SH-SY5Y (cell line): ENCODE results near the gene TNS3.

Experiments used
- GATA2 ChIP-seq: IDR thresholded peaks from 2 replicates; pipeline ENCODE4 v1.6.1; 2011; ENCODE audit warnings: mild to moderate bottlenecking, low read depth, low read length
- GATA3 ChIP-seq: IDR thresholded peaks from 2 replicates; pipeline ENCODE4 v1.6.1; 2011; ENCODE audit warnings: low read depth, mild to moderate bottlenecking, low read length, moderate library complexity

TNS3 gene

DNA sequence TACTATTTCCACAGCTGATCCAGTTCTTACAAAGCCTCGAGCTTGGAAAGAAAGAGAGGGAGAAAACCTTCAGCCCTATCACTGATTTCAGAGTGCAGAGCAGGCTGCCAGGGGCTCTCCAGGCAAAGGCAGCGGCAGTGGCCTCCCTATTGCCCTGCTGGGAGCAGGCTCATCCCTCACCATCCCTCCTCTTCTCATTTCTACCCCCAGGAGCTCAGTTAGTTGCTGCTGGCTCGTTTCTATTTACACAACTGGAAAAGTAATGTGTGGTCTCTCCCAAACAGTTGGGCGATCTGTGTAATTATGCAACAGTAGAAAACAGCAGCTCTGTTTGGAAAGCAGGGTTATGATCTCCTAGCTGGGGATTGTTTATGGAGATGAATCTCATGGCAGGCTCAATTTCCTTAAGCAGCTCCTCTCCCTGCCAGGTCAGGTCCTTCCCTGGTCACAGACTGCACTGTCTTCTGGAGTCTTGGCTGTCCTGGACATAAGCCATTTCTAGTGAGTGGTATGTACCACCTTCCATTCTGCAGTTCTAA is 28.7 kb upstream of the TNS3 start:
- TF ChIP-seq GATA3 (no peak), GATA2 (no peak)

DNA sequence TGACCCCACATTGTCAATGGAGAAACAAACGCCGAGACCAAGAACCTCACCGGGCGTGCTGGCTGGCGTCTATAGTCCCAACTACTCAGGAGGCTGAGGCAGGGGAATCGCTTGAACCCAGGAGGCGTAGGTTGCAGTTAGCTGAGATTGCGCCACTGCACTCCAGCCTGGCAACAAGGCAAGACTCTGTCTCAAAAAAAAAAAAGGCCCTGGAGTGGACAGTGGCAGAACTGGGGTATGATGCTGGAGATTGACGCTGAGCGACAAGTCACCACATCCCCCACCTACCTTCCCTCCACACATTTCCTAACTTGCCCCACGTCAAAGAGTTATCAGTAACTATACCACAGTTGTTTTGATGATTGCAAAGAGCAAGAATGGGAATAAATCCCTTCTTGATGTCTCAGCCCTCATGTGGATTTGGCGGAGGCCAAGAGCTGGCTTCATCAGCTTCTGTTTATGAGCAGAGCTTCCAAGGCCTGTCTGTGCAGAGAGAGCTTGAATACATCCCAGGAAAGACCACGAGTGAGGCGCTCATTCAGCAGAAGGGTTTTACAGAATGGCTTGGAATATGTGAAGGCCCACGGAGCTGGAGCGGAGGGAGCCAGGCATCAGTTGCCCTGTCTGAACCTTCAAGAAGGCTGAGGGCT is 28.0 kb upstream of the TNS3 start:
- TF ChIP-seq GATA3 = no peak
- no peak for TF ChIP-seq GATA2

DNA sequence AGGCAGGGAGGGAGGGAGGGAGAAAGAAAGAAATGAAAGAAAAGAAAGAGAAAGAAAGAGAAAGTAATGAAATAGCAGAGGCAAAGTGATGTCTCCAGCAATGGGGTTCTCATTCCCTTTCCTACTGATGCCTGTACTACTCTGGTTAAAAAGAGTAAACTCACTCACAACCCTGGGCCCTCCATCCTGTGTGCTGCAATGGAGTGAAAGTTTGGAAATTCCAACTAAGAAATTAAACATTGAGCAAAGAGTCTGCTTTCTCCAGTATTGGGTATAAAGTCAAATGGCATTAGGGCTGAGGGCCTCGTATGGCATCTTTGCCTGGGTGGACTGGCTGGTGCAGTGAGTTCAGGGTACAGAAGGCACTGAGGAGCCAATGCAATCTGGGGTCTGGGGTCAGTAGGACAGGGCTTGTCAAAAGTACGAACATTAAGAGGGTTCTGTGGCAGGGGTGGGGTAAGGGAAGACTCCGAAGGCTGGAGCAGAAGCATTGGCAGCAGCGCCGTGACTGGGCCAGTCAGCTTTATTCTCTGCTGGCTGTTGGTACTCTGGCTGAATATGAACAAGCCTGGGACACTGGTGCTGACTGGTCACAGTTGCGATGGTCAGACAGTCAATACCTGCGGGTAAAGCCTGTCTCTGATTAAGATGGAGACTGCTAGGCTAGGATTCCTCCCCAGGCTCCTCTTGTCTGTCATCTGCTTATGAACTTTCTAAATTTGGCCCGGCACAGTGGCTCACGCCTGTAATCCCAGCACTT is 24.1 kb upstream of the TNS3 start:
- TF ChIP-seq GATA2 (no peak), GATA3 (no peak)

DNA sequence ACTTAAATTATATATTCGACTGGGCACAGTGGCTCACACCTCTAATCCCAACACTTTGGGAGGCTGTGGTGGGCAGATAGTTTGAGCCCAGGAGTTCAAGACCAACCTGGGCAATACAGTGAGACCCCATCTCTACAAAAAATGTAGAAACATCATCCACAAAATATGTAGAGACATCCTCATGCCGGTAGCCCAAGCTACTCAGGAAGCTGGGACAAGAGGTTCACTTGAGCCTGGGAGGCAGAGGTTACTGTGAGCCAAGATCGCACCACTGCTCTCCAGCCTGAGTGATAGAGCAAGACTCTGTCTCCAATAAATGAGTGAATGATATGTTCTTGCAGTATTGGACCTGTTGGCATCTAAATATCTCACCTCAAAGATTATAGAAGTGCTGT is 22.6 kb upstream of the TNS3 start:
- TF ChIP-seq GATA2 = no peak
- TF ChIP-seq GATA3 = no peak

DNA sequence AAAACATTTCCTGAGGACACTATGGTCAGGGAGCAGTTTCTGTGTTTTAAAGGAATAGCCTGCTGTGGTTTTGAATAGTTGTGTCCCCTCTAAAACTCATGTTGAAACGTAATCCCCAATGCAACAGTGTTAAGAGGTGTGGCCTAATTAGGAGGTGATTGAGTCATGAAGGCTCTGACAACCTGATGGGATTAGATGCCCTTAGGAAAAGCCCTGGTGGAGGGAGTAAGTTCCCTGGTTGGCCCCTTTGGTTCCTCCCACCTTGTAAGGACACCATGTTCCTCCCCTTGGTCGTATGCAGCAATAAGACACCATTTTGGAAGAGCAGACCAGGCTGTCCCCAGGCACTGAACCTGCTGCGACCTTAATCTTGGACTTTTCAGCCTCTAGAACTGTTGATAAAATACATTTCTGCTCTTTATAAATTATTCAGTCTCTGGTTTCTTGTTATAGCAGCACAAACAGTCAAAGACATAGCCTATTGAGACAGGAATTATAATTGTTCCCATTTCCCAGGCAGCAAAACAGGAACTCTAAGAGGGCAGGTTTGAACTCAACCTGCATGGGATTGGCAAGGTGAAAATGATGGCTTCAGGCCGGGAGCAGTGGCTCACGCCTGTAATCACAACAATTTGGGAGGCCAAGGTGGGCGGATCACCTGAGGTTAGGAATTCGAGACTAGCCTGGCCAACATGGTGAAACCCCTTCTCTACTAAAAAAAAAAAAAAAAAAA is 20.5 kb upstream of the TNS3 start:
- TF ChIP-seq GATA2 (no peak), GATA3 (no peak)

DNA sequence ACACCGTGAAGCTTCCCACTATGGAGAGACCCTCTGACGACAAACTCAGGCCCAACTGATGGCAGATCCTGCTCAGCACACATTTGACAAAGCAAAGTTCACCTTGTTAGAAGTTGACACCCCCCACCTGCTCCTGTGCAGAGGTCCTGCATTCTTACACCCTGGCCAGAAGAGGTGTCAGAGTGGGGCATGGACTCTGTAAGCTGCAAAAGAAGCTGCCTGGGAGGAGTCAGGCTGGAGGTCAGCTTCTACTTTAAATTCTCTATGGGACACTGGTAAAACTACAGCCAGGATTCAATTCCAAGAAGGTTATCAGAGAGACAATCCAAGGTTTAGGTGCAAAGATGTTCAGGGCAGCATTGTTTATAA is 20.0 kb upstream of the TNS3 start:
- TF ChIP-seq GATA3 (no peak), GATA2 (no peak)

DNA sequence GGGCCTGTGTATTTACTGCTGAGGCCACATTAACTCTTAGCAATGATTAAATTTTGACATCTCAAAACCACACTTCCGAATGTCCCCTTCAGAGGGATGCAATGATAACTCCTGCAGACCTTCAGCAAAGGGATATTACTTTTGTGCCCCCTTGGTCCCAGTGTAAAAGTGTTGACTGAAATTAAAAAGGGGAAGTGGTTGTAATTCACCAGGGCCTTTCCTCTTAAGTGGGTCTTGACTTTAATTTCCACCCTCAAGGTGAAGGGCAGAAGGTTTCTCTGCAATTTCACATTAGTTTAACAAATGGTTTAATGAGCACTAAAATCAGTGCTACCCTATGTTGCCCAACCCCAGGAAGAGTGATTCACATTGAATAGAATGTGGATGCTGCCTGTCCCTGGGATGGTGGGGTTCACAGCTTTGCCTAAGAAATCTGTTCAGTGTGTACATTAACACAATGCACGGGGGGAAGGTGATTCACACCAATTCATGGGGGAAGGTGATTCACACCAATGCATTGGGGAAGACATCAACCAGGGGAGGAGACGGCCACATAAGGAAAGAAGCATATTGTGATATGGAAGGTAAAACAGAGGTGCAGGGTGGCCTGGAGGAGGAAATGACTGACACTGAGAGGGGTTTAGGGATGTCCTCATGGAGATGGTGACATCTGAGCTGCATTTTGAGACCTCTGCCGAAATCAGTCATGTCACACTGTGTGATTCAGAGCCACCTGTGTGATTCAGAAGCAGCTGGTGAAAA is 19.4 kb upstream of the TNS3 start:
- TF ChIP-seq GATA2 (no peak), GATA3 (no peak)

DNA sequence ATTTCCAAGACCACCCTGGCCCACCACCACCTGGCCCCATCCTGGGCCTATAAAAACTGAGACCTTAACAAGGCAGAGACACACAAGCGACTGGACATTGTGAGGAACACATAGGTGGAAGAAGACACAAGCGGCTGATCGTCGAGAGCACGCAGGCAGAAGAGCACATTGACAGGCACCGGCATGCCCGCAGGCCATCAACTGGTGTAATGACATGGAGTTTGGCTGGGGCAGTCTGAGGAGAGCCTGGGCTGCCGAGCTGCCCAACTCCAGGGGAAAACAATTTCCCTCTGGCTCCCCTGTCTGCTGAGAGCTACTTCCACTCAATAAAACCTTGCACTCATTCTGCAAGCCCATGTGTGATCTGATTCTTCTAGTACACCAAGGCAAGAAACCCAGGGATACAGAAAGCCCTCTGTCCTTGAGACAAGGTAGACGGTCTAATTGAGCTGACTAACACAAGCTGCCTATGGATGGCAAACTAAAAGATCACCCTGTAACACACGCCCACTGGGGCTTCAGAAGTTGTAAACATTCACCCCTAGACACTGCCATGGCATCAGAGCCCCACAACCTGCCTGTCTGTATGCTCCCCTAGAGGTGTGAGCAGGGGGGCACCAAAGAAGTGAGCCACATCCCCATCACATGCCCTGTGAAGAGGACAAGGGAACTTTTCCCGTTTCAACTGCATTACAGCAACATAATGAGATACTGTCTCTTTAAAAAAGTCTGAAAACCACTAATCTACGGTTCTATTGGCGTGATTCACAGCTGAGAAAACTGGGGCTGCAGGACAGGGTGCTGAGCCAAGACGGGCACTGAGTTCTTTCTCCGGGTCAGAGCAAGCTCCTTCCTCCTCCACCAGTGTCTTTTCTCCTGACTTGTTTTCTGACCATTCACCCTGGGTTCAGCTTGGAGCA is 18.5 kb upstream of the TNS3 start:
- TF ChIP-seq GATA3 (no peak), GATA2 (no peak)

DNA sequence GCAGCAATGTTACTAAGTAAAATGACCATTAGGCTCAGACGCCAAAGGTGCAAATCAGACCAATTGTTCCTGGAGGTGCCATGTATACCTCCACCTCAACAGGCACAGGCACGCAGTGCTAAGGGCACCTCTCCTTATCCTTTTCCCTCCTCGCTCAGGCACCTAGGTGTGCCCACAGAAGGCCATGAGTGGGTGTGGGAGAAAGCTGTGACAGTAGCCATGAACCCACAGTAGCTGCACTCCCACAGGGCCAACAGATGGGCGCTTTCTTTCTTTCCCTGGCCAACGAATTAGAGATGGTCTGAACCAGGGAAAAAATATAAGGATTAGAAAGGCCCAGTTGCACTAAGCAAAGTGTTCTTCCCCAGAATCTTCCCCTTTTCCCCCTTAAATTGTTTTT is 15.5 kb upstream of the TNS3 start:
- TF ChIP-seq GATA2 = no peak
- no peak for TF ChIP-seq GATA3

DNA sequence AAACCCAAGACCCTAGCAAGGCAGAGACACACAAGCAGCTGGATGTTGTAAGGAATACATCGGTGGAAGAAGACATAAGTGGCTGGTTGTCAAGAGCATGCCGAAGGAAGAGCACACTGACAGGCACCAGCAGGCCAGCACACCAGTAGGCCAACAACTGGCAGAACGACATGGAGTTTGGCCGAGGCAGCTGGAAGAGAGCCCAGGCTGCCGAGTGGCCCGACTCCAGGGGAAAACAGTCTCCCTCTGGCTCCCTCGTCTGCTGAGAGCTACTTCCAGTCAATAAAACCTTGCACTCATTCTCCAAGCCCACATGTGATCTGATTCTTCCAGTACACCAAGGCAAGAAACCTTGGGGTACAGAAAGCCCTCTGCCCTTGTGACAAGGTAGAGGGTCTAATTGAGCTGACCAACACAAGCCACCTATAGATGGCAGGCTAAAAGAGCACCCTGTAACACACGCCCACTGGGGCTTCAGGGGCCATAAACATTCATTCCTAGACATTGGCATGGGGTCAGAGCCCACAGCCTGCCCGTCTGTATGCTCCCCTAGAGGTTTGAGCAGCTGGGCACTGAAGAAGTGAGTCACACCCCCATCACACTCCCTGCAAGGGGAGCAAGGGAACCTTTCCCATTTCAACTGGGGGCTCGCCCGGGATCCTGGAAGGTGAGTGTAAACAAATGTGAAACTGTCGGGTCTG is 14.7 kb upstream of the TNS3 start:
- no peak for TF ChIP-seq GATA2
- TF ChIP-seq GATA3 = no peak

DNA sequence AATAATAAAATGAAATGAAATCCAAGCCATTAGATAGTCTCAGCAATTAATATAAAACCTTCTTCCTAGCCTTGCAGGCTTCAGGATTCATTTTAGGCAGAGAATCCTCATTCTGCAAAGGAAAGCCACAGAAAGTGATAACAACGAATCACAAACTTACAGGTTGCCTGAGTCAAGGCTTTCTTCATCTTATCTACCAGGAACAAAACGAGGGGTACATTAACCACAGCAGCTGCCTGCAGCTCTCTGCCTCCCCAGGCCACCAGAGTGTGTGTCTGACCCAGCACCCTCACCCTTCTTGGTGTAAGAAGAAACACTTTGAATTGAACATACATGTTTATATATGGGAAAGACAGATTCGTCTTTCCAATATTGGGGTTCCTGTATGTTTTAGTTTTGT is 12.5 kb upstream of the TNS3 start:
- no peak for TF ChIP-seq GATA3
- TF ChIP-seq GATA2 = no peak
